HCT116 (cell line): ENCODE measurements around the gene CD244. TPM values are rescaled to one million over a fixed set of nuclear protein-coding genes. Genes with fewer than 3 reads are reported as not detected.

Experiments used
- ATAC-seq: fragments of 200-7000 bp; cut with Tn5 transposase; 2 replicates; pipeline ENCODE4 v1.9.1; 2020; ENCODE audit warnings: mild to moderate bottlenecking, moderate library complexity
- BruUV-seq: library from RNA; stranded (reverse); fragments of 400-500 nt; replicated peaks from 2 replicates; lab custom pipeline; 2021; lab: Mats Ljungman, UMichigan
- CTCF ChIA-PET: fragments of 300-600 bp; sonication (Branson Sonifier 250); formaldehyde crosslinking; loops from one replicate; lab custom pipeline; 2021; ENCODE audit warnings: antibody characterized with exemption; lab: Charles Lee
- POLR2A ChIA-PET: fragments of 300-600, 350-600 bp; sonication (Branson Sonifier 250); formaldehyde crosslinking; loops from one replicate; lab custom pipeline; 2021; ENCODE audit warnings: antibody characterized with exemption; lab: Charles Lee
- RAD21 ChIA-PET, 2 experiments: fragments of 300-600 bp; sonication (Branson Sonifier 250); formaldehyde crosslinking; loops; one replicate each; lab custom pipeline; 2023; ENCODE audit warnings: low total read pairs in 2 of 2; ENCODE audit not compliant: uncharacterized antibody in 2 of 2, unreplicated experiment in 2 of 2, low non-redundant PET in 1 of 2; lab: Charles Lee
- DNase-seq: peaks from one replicate; pipeline ENCODE4 v3.0.0-alpha.2; 2010; ENCODE audit warnings: low read depth, low spot score
- H2AFZ ChIP-seq: fragments of 200-600 bp; shearing (Covaris generic), sonication (generic); 2 replicates; pipeline ENCODE4 v1.6.1; 2017; ENCODE audit warnings: low read depth, mixed run types, mixed read lengths, antibody characterized with exemption, low read length; ENCODE audit not compliant: poor library complexity, severe bottlenecking
- H3K27ac ChIP-seq: 2 replicates; pipeline ENCODE4 v1.5.1; 2012; ENCODE audit warnings: low read depth, low read length
- H3K27me3 ChIP-seq: fragments of 200-600 bp; sonication (generic); 2 replicates; pipeline ENCODE4 v1.6.1; 2016; ENCODE audit warnings: mixed run types, low read length, mixed read lengths; ENCODE audit not compliant: insufficient read depth
- H3K36me3 ChIP-seq, 2 experiments: fragments of 200-500 bp in 1 of 2; fragments of 200-600 bp in 1 of 2; sonication (Bioruptor generic) in 1 of 2; sonication (generic) in 1 of 2; 2 replicates each; pipeline versions ENCODE4 v1.5.1 to v1.6.1; 2014 to 2016; ENCODE audit warnings: low read length in 2 of 2, inconsistent platforms in 1 of 2, mixed read lengths in 1 of 2, mixed run types in 1 of 2; ENCODE audit not compliant: insufficient read depth in 2 of 2, control insufficient read depth in 1 of 2
- H3K4me1 ChIP-seq, 2 experiments: fragments of 200-600 bp in 1 of 2; sonication (generic) in 1 of 2; 2 replicates each; pipeline versions ENCODE4 v1.5.1 to v1.6.1; 2012 to 2017; ENCODE audit warnings: low read length in 2 of 2, inconsistent platforms in 1 of 2, mild to moderate bottlenecking in 1 of 2, mixed read lengths in 1 of 2, mixed run types in 1 of 2, moderate library complexity in 1 of 2; ENCODE audit not compliant: insufficient read depth in 2 of 2, control insufficient read depth in 1 of 2
- H3K4me2 ChIP-seq: fragments of 200-600 bp; sonication (generic); 2 replicates; pipeline ENCODE4 v1.6.1; 2017; ENCODE audit warnings: mixed run types, low read length, mixed read lengths
- H3K4me3 ChIP-seq, 2 experiments: fragments of 200-600 bp in 1 of 2; sonication (generic) in 1 of 2; replicated peaks in 1 of 2; 2 replicates each; pipeline ENCODE4 v1.5.1; 2011 to 2016; ENCODE audit warnings: low read length in 2 of 2, control low read depth in 1 of 2, low read depth in 1 of 2, mild to moderate bottlenecking in 1 of 2, mixed read lengths in 1 of 2, mixed run types in 1 of 2
- H3K79me2 ChIP-seq: fragments of 200-600 bp; sonication (generic); 2 replicates; pipeline ENCODE4 v1.6.1; 2017; ENCODE audit warnings: mild to moderate bottlenecking, mixed run types, low read length, moderate library complexity, mixed read lengths; ENCODE audit not compliant: insufficient read depth
- H3K9ac ChIP-seq: fragments of 200-600 bp; sonication (generic); 2 replicates; pipeline ENCODE4 v1.6.1; 2016; ENCODE audit warnings: low read length, mixed read lengths
- H3K9me2 ChIP-seq: fragments of 200-600 bp; sonication (generic), shearing (Covaris generic); 2 replicates; pipeline ENCODE4 v1.6.1; 2017; ENCODE audit warnings: mixed run types, mild to moderate bottlenecking, moderate library complexity; ENCODE audit not compliant: insufficient read depth
- H3K9me3 ChIP-seq, 2 experiments: fragments of 200-500 bp in 1 of 2; fragments of 200-600 bp in 1 of 2; sonication (Bioruptor generic) in 1 of 2; sonication (generic) in 1 of 2; 2 replicates each; pipeline ENCODE4 v1.6.1; 2014 to 2017; ENCODE audit warnings: low read length in 2 of 2, mixed read lengths in 2 of 2, inconsistent platforms in 1 of 2, low read depth in 1 of 2, mild to moderate bottlenecking in 1 of 2, mixed run types in 1 of 2, moderate library complexity in 1 of 2; ENCODE audit not compliant: control insufficient read depth in 1 of 2, insufficient read depth in 1 of 2
- H4K20me1 ChIP-seq: fragments of 200-600 bp; sonication (generic), shearing (Covaris generic); 2 replicates; pipeline ENCODE4 v1.6.1; 2017; ENCODE audit warnings: mixed run types, mild to moderate bottlenecking, moderate library complexity; ENCODE audit not compliant: insufficient read depth
- CEBPB ChIP-seq: IDR thresholded peaks from 2 replicates; pipeline ENCODE4 v1.6.1; 2012; ENCODE audit warnings: low read depth
- EZH2phosphoT487 ChIP-seq: fragments of 200-600 bp; IDR thresholded peaks from 2 replicates; pipeline ENCODE4 v1.6.1; 2018; ENCODE audit warnings: antibody characterized with exemption, borderline replicate concordance
- FOSL1 ChIP-seq: IDR thresholded peaks from 2 replicates; pipeline ENCODE4 v1.6.1; 2012; ENCODE audit warnings: low read depth
- POLR2A ChIP-seq: IDR thresholded peaks from 2 replicates; pipeline ENCODE4 v1.7.0; 2011; ENCODE audit warnings: borderline replicate concordance; ENCODE audit not compliant: insufficient read depth, insufficient read length; ENCODE audit errors: extremely low read depth
- POLR2AphosphoS5 ChIP-seq: IDR thresholded peaks from 2 replicates; pipeline ENCODE4 v1.6.1; 2011; ENCODE audit warnings: mild to moderate bottlenecking, low read depth, low read length, moderate library complexity
- SIN3A ChIP-seq: IDR thresholded peaks from 2 replicates; pipeline ENCODE4 v1.6.1; 2012; ENCODE audit warnings: low read depth
- TCF7L2 ChIP-seq: IDR thresholded peaks from 2 replicates; pipeline ENCODE4 v1.7.0; 2011; ENCODE audit warnings: borderline replicate concordance, inconsistent platforms; ENCODE audit not compliant: insufficient read depth, insufficient read length; ENCODE audit errors: extremely low read depth
- intact Hi-C: fragments of 100-400 bp; cut with micrococcal nuclease; formaldehyde crosslinking; loops from 2 replicates; pipeline ENCODE4 v1.10.0; 2022
- total RNA-seq: library from RNA; stranded (reverse); gene quantifications from one replicate; pipeline ENCODE4 v1.2.1, GENCODE V29; 2021; ENCODE audit not compliant: unreplicated experiment
- TF ChIP-seq, protein P1 (sequence below): IDR thresholded peaks from 2 replicates; pipeline ENCODE4 v1.6.1; 2012
- TF ChIP-seq, protein P2 (sequence below): IDR thresholded peaks from 2 replicates; pipeline ENCODE4 v1.6.1; 2011; ENCODE audit warnings: mild to moderate bottlenecking, low read length, moderate library complexity; ENCODE audit not compliant: insufficient replicate concordance; ENCODE audit errors: extremely low read depth
- TF ChIP-seq, protein P3 (sequence below): IDR thresholded peaks from 2 replicates; pipeline ENCODE4 v1.6.1; 2012
- TF ChIP-seq, protein P4 (sequence below): IDR thresholded peaks from 2 replicates; pipeline ENCODE4 v1.6.1; 2012; ENCODE audit warnings: low read depth

CD244 gene
- total RNA-seq, 1 experiment from 2014 or later = not detected

DNA sequence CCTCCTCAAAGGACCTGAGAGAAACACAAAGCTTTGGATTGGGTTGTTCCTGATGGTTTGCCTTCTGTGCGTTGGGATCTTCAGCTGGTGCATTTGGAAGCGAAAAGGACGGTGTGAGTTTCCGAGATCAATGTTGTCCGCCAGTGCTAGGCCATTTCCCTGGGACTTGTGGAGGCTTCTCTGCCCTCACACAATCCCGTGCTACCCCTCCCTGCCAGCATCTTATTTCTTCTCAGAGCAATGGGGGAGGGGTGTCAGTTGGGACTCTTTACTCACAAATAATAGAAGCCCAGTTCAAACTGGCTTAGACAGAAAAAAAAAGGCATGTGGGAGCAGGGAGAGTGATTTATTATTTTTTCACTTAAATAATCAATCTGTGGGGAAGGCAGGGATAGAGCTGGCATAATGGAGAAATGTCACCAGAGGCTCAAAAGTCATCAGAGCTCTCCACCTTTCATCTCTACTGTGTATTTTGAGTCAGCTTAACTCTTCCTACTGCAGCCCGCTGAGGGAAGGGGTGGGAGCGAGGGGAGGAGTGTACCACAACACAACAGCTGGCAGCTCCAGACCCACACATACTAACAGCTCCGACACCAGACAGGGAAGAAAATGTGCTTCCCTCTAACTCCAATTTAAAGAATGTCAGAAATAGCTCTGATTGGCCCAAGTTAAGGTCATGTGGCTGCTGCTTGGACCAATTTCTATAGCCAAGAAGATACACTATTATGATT, 44.3 kb downstream of the CD244 start:
- Histone ChIP-seq H3K9ac (no peak overlapping the region), H3K4me2 (no peak overlapping the region), H4K20me1 (no peaks in the 10 kb centered on the region), H3K9me3 (no peaks in the 10 kb centered on the region), H2AFZ (no peak overlapping the region), H3K4me1 (peaks cover 3 to 6% of the 10 kb centered on the region in 2 experiments), H3K27me3 (no peaks in the 10 kb centered on the region), H3K36me3 (no peaks in the 10 kb centered on the region), H3K4me3 (no peak overlapping the region), H3K9me2 (no peaks in the 10 kb centered on the region), H3K79me2 (no peaks in the 10 kb centered on the region), H3K27ac (no peak overlapping the region)
- TF ChIP-seq EZH2phosphoT487 (no peak), POLR2AphosphoS5 (no peak), TCF7L2 (no peak), FOSL1 (no peak), POLR2A (no peak), CEBPB (no peak), SIN3A (no peak)
- TF ChIP-seq, protein P1, sequence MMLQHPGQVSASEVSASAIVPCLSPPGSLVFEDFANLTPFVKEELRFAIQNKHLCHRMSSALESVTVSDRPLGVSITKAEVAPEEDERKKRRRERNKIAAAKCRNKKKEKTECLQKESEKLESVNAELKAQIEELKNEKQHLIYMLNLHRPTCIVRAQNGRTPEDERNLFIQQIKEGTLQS = no peak
- TF ChIP-seq, protein P2, sequence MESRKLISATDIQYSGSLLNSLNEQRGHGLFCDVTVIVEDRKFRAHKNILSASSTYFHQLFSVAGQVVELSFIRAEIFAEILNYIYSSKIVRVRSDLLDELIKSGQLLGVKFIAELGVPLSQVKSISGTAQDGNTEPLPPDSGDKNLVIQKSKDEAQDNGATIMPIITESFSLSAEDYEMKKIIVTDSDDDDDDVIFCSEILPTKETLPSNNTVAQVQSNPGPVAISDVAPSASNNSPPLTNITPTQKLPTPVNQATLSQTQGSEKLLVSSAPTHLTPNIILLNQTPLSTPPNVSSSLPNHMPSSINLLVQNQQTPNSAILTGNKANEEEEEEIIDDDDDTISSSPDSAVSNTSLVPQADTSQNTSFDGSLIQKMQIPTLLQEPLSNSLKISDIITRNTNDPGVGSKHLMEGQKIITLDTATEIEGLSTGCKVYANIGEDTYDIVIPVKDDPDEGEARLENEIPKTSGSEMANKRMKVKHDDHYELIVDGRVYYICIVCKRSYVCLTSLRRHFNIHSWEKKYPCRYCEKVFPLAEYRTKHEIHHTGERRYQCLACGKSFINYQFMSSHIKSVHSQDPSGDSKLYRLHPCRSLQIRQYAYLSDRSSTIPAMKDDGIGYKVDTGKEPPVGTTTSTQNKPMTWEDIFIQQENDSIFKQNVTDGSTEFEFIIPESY = no peak
- TF ChIP-seq, protein P3, sequence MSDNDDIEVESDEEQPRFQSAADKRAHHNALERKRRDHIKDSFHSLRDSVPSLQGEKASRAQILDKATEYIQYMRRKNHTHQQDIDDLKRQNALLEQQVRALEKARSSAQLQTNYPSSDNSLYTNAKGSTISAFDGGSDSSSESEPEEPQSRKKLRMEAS = no peak
- TF ChIP-seq, protein P4, sequence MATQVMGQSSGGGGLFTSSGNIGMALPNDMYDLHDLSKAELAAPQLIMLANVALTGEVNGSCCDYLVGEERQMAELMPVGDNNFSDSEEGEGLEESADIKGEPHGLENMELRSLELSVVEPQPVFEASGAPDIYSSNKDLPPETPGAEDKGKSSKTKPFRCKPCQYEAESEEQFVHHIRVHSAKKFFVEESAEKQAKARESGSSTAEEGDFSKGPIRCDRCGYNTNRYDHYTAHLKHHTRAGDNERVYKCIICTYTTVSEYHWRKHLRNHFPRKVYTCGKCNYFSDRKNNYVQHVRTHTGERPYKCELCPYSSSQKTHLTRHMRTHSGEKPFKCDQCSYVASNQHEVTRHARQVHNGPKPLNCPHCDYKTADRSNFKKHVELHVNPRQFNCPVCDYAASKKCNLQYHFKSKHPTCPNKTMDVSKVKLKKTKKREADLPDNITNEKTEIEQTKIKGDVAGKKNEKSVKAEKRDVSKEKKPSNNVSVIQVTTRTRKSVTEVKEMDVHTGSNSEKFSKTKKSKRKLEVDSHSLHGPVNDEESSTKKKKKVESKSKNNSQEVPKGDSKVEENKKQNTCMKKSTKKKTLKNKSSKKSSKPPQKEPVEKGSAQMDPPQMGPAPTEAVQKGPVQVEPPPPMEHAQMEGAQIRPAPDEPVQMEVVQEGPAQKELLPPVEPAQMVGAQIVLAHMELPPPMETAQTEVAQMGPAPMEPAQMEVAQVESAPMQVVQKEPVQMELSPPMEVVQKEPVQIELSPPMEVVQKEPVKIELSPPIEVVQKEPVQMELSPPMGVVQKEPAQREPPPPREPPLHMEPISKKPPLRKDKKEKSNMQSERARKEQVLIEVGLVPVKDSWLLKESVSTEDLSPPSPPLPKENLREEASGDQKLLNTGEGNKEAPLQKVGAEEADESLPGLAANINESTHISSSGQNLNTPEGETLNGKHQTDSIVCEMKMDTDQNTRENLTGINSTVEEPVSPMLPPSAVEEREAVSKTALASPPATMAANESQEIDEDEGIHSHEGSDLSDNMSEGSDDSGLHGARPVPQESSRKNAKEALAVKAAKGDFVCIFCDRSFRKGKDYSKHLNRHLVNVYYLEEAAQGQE = no peak
- ChIA-PET RAD21 (no interaction called here), CTCF (interaction anchor here (0.9 to 2.1 kb wide), 6 partner anchors 17 to 143 kb away, joined by 3 to 6 read pairs (median 3); partner anchors contain the start of gene ITLN2), POLR2A (interaction anchor here (0.7 kb wide), 1 partner anchor 15 kb away, joined by 3 read pairs; no protein-coding TSS in a partner anchor)
- no TSS peak for BruUV-seq
- ATAC-seq (no peak), DNase-seq (no peak)
- intact Hi-C loops = no loop called here
